ENCODE measurements around the gene ADAMTSL1.

DNA sequence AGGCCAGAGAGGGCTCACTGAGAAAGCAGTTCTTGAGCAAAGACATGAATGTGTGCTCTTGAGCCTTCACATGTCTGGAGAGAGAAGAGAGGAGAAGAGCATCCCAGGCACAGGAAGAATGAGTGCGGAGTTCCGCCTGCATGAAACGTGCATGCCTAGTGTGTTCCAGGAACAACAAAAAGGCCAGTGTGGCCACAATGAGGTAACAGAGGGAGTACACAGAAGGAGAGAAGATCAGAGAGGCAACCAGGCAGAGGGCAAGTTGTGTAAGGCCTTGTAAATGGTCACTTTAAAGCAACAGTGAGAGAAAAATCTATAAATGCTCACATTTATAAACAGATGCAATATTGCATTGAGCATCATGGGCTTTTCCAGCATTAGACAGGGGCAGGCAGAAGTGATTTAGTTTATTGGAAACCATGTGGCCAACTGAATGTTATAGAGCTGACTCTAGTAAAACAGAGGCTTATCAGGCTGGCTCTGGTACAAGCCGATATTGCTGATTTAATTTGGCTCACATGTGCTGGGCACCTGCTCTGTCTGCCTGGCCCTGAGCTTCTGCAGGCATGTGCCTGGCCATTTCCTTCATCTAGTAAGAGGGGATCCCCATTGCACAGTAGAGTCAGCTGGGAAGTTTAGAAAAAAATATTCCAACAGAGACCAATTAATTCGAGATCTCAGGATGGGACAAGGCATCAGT, 373.8 kb downstream of the ADAMTSL1 start:
- TF ChIP-seq, protein P1, sequence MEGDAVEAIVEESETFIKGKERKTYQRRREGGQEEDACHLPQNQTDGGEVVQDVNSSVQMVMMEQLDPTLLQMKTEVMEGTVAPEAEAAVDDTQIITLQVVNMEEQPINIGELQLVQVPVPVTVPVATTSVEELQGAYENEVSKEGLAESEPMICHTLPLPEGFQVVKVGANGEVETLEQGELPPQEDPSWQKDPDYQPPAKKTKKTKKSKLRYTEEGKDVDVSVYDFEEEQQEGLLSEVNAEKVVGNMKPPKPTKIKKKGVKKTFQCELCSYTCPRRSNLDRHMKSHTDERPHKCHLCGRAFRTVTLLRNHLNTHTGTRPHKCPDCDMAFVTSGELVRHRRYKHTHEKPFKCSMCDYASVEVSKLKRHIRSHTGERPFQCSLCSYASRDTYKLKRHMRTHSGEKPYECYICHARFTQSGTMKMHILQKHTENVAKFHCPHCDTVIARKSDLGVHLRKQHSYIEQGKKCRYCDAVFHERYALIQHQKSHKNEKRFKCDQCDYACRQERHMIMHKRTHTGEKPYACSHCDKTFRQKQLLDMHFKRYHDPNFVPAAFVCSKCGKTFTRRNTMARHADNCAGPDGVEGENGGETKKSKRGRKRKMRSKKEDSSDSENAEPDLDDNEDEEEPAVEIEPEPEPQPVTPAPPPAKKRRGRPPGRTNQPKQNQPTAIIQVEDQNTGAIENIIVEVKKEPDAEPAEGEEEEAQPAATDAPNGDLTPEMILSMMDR (IDR thresholded peaks at IDR 0.05), result no peak
- TF ChIP-seq POLR2A (IDR thresholded peaks at IDR 0.05), result no peak
